Esophagus mucosa (tissue), 1 donor: Measurements from ENCODE around the gene ABCD3. TPM values are rescaled to one million over a fixed set of nuclear protein-coding genes. Genes with fewer than 3 reads are reported as not detected.
"Not testable (repeated sequence)": the region's sequence is repeated elsewhere in the genome, so short reads cannot be mapped to it uniquely, and the experiment has no call there.

Experiments used
- ATAC-seq: fragments of 200-7000 bp; cut with Tn5 transposase; one replicate; pipeline ENCODE4 v1.9.1; 2020
- total RNA-seq: library from RNA; stranded (reverse); gene quantifications from one replicate; pipeline ENCODE4 v1.2.4, GENCODE V29; 2023
- donor health status: DM: yes; HTN: yes; CAD: no.

ABCD3 gene
- total RNA-seq, 1 donor from 2014 or later: 30.3 TPM

- ATAC-seq: no peak
Observed at GRCh38 chr1:94551449-94551848, 133.3 kb downstream of the ABCD3 start.

- no peak for ATAC-seq
Observed at GRCh38 chr1:94552071-94552586, 133.9 kb downstream of the ABCD3 start.

- no peak for ATAC-seq
Observed at GRCh38 chr1:94553323-94553730, 135.1 kb downstream of the ABCD3 start.

GRCh38 chr1:94553931-94554330 lies 135.7 kb downstream of the ABCD3 start:
- ATAC-seq: no peak

GRCh38 chr1:94554580-94554979 lies 136.4 kb downstream of the ABCD3 start:
- ATAC-seq: no peak

GRCh38 chr1:94555091-94555490 lies 136.9 kb downstream of the ABCD3 start:
- no peak for ATAC-seq

GRCh38 chr1:94559921-94560320 lies 141.7 kb downstream of the ABCD3 start:
- peak; percentile 89 for ATAC-seq

- ATAC-seq: no peak
Observed at GRCh38 chr1:94560333-94560732, 142.1 kb downstream of the ABCD3 start.

- peak; percentile 33 for ATAC-seq
Observed at GRCh38 chr1:94562519-94563260, 144.5 kb downstream of the ABCD3 start.

GRCh38 chr1:94565901-94566300 lies 147.7 kb downstream of the ABCD3 start:
- ATAC-seq: no peak

- not testable (repeated sequence) for ATAC-seq
Observed at GRCh38 chr1:94566436-94566835, 148.2 kb downstream of the ABCD3 start.

- ATAC-seq: not testable (repeated sequence)
Observed at GRCh38 chr1:94567975-94568607, 149.9 kb downstream of the ABCD3 start.

Other genes with a start within 250 kb of the ABCD3 start
- gene ARHGAP29, start 180.8 kb upstream of the ABCD3 start, total RNA-seq: 2.4 TPM
- gene F3, start 123.4 kb downstream of the ABCD3 start, total RNA-seq: 18.4 TPM